PC-3 (cell line): ENCODE results near the gene IRF3. TPM values are rescaled to one million over a fixed set of nuclear protein-coding genes. Genes with fewer than 3 reads are reported as not detected.

Source experiments
- ATAC-seq: fragments of 200-7000 bp; cut with Tn5 transposase; 2 replicates; pipeline ENCODE4 v1.9.1; 2020; ENCODE audit warnings: mild to moderate bottlenecking, moderate library complexity
- BruUV-seq: library from RNA; stranded (reverse); fragments of 400-500 nt; replicated peaks from 2 replicates; lab custom pipeline; 2021; lab: Mats Ljungman, UMichigan
- CTCF ChIA-PET: fragments of 300-600 bp; sonication (Branson Sonifier 250); formaldehyde crosslinking; loops from one replicate; lab custom pipeline; 2022; ENCODE audit warnings: antibody characterized with exemption; lab: Charles Lee
- POLR2A ChIA-PET: fragments of 300-600 bp; sonication (Branson Sonifier 250); formaldehyde crosslinking; loops from one replicate; lab custom pipeline; 2022; ENCODE audit warnings: antibody characterized with exemption; ENCODE audit not compliant: unreplicated experiment; lab: Charles Lee
- DNase-seq: peaks from one replicate; pipeline ENCODE4 v3.0.0-alpha.2; 2015
- H2AFZ ChIP-seq: fragments of 300-600 bp; sonication (generic); 2 replicates; pipeline ENCODE4 v1.6.0; 2016; ENCODE audit warnings: antibody characterized with exemption, low read length
- H3F3A ChIP-seq: fragments of 300-600 bp; sonication (generic); one replicate; pipeline ENCODE4 v1.6.0; 2017; ENCODE audit warnings: antibody characterized with exemption, low read length, control low read depth, mild to moderate bottlenecking; ENCODE audit not compliant: unreplicated experiment
- H3K27ac ChIP-seq: fragments of 300-600 bp; sonication (generic); 2 replicates; pipeline ENCODE4 v1.5.1; 2016; ENCODE audit warnings: mild to moderate bottlenecking, low read length
- H3K27me3 ChIP-seq: fragments of 300-600 bp; sonication (generic); 2 replicates; pipeline ENCODE4 v1.6.1; 2016; ENCODE audit warnings: low read length, mixed read lengths
- H3K36me3 ChIP-seq: fragments of 300-600 bp; sonication (generic); 2 replicates; pipeline ENCODE4 v1.6.1; 2016; ENCODE audit warnings: low read depth, mixed run types, low read length, mixed read lengths
- H3K4me1 ChIP-seq: fragments of 300-600 bp; sonication (generic); 2 replicates; pipeline ENCODE4 v1.5.1; 2016; ENCODE audit warnings: low read length; ENCODE audit not compliant: insufficient read depth
- H3K4me2 ChIP-seq: fragments of 300-600 bp; sonication (generic); 2 replicates; pipeline ENCODE4 v1.6.0; 2016; ENCODE audit warnings: low read length
- H3K4me3 ChIP-seq: fragments of 300-600 bp; sonication (generic); 2 replicates; pipeline ENCODE4 v1.5.1; 2016; ENCODE audit warnings: mild to moderate bottlenecking, low read length, mixed read lengths
- H3K79me2 ChIP-seq: fragments of 300-600 bp; sonication (generic); 2 replicates; pipeline ENCODE4 v1.6.1; 2017; ENCODE audit warnings: low read length, mixed read lengths
- H3K9ac ChIP-seq: fragments of 300-600 bp; sonication (generic); 2 replicates; pipeline ENCODE4 v1.6.0; 2016; ENCODE audit warnings: mild to moderate bottlenecking, low read length
- H3K9me2 ChIP-seq: fragments of 300-600 bp; sonication (generic); replicated peaks from 2 replicates; pipeline ENCODE4 v1.6.1; 2016; ENCODE audit warnings: mixed run types, low read length, mixed read lengths
- H3K9me3 ChIP-seq: fragments of 300-600 bp; sonication (generic); 2 replicates; pipeline ENCODE4 v1.6.1; 2016; ENCODE audit warnings: low read length, mixed read lengths
- H4K20me1 ChIP-seq: fragments of 300-600 bp; sonication (generic); 2 replicates; pipeline ENCODE4 v1.6.1; 2016; ENCODE audit warnings: low read length, mixed read lengths
- EZH2 ChIP-seq: fragments of 300-600 bp; sonication (generic); IDR thresholded peaks from one replicate; pipeline ENCODE4 v1.6.1; 2017; ENCODE audit warnings: antibody characterized with exemption, mild to moderate bottlenecking, low read length; ENCODE audit not compliant: unreplicated experiment
- EZH2phosphoT487 ChIP-seq: fragments of 300-600 bp; sonication (generic); IDR thresholded peaks from 2 replicates; pipeline ENCODE4 v1.6.1; 2018; ENCODE audit warnings: mild to moderate bottlenecking, antibody characterized with exemption, low read length, borderline replicate concordance
- intact Hi-C: fragments of 100-400 bp; cut with micrococcal nuclease; formaldehyde crosslinking; loops from 2 replicates; pipeline ENCODE4 v1.9.0; 2023
- total RNA-seq: library from RNA; depleted of rRNA; stranded (reverse); fragments of >200 nt; gene quantifications from 2 replicates; pipeline ENCODE4 v1.2.3, GENCODE V29; 2014
- TF ChIP-seq, protein P1 (sequence below): fragments of 300-600 bp; sonication (generic); conservative IDR thresholded peaks from 2 replicates; pipeline ENCODE4 v1.5.1; 2017; ENCODE audit warnings: antibody characterized with exemption, low read depth, mild to moderate bottlenecking, low read length

The IRF3 gene
- total RNA-seq, 1 experiment from 2014 or later = 236 TPM

DNA sequence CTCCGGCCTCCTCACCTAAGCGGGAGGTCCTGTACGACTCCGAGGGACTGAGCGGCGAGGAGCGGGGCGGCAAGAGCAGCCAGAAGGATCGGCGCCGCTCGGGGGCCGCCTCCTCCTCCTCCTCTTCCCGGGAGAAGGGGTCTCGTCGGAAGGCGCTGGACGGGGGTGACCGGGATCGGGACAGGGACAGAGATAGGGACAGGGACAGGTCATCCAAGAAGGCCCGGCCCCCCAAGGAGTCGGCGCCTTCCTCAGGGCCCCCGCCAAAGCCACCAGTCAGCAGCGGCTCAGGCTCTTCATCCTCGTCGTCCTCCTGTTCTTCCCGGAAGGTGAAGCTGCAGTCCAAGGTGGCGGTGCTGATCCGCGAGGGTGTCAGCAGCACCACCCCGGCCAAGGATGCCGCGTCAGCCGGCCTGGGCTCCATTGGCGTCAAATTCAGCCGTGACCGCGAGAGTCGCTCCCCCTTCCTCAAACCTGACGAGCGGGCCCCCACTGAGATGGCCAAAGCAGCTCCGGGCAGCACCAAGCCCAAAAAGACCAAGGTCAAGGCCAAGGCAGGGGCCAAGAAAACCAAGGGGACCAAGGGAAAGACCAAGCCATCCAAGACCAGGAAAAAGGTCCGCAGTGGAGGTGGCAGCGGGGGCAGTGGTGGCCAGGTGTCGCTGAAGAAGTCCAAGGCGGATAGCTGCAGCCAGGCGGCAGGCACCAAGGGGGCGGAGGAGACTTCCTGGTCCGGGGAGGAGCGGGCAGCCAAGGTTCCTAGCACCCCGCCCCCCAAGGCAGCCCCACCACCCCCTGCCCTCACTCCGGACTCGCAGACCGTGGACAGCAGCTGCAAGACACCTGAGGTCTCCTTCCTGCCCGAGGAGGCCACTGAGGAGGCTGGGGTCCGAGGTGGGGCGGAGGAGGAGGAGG lies 12.8 kb downstream of the IRF3 start:
- TF ChIP-seq, protein P1, sequence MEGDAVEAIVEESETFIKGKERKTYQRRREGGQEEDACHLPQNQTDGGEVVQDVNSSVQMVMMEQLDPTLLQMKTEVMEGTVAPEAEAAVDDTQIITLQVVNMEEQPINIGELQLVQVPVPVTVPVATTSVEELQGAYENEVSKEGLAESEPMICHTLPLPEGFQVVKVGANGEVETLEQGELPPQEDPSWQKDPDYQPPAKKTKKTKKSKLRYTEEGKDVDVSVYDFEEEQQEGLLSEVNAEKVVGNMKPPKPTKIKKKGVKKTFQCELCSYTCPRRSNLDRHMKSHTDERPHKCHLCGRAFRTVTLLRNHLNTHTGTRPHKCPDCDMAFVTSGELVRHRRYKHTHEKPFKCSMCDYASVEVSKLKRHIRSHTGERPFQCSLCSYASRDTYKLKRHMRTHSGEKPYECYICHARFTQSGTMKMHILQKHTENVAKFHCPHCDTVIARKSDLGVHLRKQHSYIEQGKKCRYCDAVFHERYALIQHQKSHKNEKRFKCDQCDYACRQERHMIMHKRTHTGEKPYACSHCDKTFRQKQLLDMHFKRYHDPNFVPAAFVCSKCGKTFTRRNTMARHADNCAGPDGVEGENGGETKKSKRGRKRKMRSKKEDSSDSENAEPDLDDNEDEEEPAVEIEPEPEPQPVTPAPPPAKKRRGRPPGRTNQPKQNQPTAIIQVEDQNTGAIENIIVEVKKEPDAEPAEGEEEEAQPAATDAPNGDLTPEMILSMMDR = no peak
- TF ChIP-seq EZH2 (no peak), EZH2phosphoT487 (no peak)
- Histone ChIP-seq H3K9me3 (no peaks in the 10 kb centered on the region), H3K4me1 (no peaks in the 10 kb centered on the region), H3K9me2 (no peaks in the 10 kb centered on the region), H3K36me3 (peaks cover 50% of the 10 kb centered on the region), H4K20me1 (0 out of 2 replicates have a peak, but pooled peaks cover 3% of the 10 kb centered on the region), H3K9ac (no peak overlapping the region), H3K79me2 (peaks cover 21% of the 10 kb centered on the region), H3K27me3 (no peaks in the 10 kb centered on the region), H3F3A (no peaks in the 10 kb centered on the region), H3K4me3 (no peak overlapping the region), H3K27ac (no peak overlapping the region), H3K4me2 (no peak overlapping the region), H2AFZ (no peak overlapping the region)
- intact Hi-C loops = no loop called here
- POLR2A ChIA-PET = no interaction called here
- DNase-seq (no peak), ATAC-seq (no peak)
- CTCF ChIA-PET = no interaction called here
- TSS peak; percentile 50 for BruUV-seq

DNA sequence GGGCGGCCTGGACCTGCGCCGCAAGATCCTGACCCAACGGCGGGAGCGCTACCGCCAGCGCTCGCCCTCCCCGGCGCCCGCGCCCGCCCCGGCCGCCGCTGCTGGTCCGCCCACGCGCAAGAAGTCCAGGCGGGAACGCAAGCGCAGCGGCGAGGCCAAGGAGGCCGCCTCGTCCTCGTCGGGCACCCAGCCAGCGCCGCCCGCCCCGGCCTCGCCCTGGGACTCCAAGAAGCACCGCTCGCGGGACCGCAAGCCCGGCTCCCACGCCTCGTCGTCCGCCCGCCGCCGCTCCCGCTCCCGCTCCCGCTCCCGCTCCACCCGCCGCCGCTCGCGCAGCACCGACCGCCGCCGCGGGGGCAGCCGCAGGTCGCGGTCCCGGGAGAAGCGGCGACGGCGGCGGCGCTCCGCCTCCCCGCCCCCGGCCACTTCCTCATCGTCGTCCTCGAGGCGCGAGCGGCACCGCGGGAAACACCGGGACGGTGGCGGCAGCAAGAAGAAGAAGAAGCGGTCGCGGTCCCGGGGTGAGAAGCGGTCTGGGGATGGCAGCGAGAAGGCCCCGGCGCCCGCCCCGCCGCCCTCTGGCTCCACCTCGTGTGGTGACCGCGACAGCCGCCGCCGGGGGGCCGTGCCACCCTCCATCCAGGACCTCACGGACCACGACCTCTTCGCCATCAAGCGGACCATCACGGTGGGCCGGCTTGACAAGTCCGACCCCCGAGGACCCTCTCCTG lies 13.7 kb downstream of the IRF3 start:
- DNase-seq = no peak
- H2AFZ ChIP-seq = no peak overlapping the region
- H3K9ac ChIP-seq = no peak overlapping the region
- ChIA-PET POLR2A (no interaction called here), CTCF (no interaction called here)
- H3K27me3 ChIP-seq = no peaks in the 10 kb centered on the region
- no peak for TF ChIP-seq EZH2
- TF ChIP-seq EZH2phosphoT487 = no peak
- no peaks in the 10 kb centered on the region for H3K9me3 ChIP-seq
- no TSS peak for BruUV-seq
- no peak for ATAC-seq
- H3F3A ChIP-seq = no peaks in the 10 kb centered on the region
- H4K20me1 ChIP-seq = 0 out of 2 replicates have a peak, but pooled peaks cover 3% of the 10 kb centered on the region
- H3K79me2 ChIP-seq = peaks cover 29% of the 10 kb centered on the region
- no peaks in the 10 kb centered on the region for H3K4me1 ChIP-seq
- H3K9me2 ChIP-seq = no peaks in the 10 kb centered on the region
- peaks cover 50% of the 10 kb centered on the region for H3K36me3 ChIP-seq
- no peak overlapping the region for H3K4me2 ChIP-seq
- H3K4me3 ChIP-seq = no peak overlapping the region
- intact Hi-C loops = no loop called here
- H3K27ac ChIP-seq = no peak overlapping the region

DNA sequence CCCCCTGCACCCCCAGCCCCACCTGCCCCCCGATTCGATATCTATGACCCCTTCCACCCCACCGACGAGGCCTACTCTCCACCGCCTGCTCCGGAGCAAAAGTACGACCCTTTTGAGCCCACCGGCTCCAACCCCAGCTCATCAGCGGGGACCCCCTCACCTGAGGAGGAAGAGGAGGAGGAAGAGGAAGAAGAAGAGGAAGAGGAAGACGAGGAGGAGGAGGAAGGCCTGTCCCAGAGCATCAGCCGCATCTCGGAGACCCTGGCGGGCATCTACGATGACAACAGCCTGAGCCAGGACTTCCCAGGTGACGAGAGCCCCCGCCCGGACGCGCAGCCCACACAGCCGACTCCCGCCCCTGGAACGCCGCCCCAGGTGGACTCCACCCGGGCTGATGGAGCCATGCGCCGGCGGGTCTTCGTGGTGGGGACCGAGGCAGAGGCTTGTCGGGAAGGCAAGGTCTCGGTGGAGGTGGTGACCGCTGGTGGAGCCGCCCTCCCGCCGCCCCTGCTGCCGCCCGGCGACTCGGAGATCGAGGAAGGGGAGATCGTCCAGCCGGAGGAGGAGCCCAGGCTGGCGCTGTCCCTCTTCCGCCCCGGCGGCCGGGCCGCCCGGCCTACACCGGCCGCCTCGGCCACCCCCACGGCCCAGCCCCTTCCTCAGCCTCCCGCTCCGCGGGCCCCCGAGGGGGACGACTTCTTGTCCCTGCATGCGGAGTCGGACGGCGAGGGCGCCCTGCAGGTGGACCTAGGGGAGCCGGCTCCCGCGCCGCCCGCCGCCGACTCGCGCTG lies 14.4 kb downstream of the IRF3 start:
- no peaks in the 10 kb centered on the region for H3K27me3 ChIP-seq
- peaks cover 37% of the 10 kb centered on the region for H3K79me2 ChIP-seq
- no peak overlapping the region for H3K9ac ChIP-seq
- no peaks in the 10 kb centered on the region for H3K9me2 ChIP-seq
- TF ChIP-seq, protein P1 = no peak
- no peak for TF ChIP-seq EZH2
- TF ChIP-seq EZH2phosphoT487 = no peak
- H3K4me2 ChIP-seq = no peak overlapping the region
- ATAC-seq = no peak
- no peak overlapping the region for H3K4me3 ChIP-seq
- CTCF ChIA-PET = no interaction called here
- 0 out of 2 replicates have a peak, but pooled peaks cover 3% of the 10 kb centered on the region for H4K20me1 ChIP-seq
- DNase-seq = no peak
- no peak overlapping the region for H2AFZ ChIP-seq
- no peaks in the 10 kb centered on the region for H3K4me1 ChIP-seq
- no peaks in the 10 kb centered on the region for H3F3A ChIP-seq
- H3K27ac ChIP-seq = no peak overlapping the region
- POLR2A ChIA-PET = no interaction called here
- intact Hi-C loops = no loop called here
- BruUV-seq = no TSS peak
- no peaks in the 10 kb centered on the region for H3K9me3 ChIP-seq
- peaks cover 46% of the 10 kb centered on the region for H3K36me3 ChIP-seq
